Left renal pelvis (tissue), 4 donors: ENCODE measurements around the gene NCAPH2. TPM values are rescaled to one million over a fixed set of nuclear protein-coding genes. Genes with fewer than 3 reads are reported as not detected.

Experiments used
- DNase-seq, 4 donors: peaks; one replicate each; pipeline ENCODE4 v3.0.0-alpha.2; 2013; ENCODE audit warnings: low read depth in 4 of 4, low spot score in 3 of 4
- polyA plus RNA-seq, 4 donors: library from polyadenylated mRNA; unstranded; fragments of 120-200 nt; gene quantifications; one replicate each; pipeline ENCODE4 v1.2.1, GENCODE V29; 2013; ENCODE audit not compliant: insufficient read length in 4 of 4

The NCAPH2 gene
- polyA plus RNA-seq, 4 donors, result 39.7 to 54.3 (median 43.9) TPM

- no peak for DNase-seq
These were observed 37.7 kb downstream of the NCAPH2 start, which contains the start of gene KLHDC7B for GRCh38 chr22:50545522-50546325. Gene KLHDC7B (plus strand): TSS chr22:50545899. CDS start chr22:50546244, 345 bp downstream.

DNA sequence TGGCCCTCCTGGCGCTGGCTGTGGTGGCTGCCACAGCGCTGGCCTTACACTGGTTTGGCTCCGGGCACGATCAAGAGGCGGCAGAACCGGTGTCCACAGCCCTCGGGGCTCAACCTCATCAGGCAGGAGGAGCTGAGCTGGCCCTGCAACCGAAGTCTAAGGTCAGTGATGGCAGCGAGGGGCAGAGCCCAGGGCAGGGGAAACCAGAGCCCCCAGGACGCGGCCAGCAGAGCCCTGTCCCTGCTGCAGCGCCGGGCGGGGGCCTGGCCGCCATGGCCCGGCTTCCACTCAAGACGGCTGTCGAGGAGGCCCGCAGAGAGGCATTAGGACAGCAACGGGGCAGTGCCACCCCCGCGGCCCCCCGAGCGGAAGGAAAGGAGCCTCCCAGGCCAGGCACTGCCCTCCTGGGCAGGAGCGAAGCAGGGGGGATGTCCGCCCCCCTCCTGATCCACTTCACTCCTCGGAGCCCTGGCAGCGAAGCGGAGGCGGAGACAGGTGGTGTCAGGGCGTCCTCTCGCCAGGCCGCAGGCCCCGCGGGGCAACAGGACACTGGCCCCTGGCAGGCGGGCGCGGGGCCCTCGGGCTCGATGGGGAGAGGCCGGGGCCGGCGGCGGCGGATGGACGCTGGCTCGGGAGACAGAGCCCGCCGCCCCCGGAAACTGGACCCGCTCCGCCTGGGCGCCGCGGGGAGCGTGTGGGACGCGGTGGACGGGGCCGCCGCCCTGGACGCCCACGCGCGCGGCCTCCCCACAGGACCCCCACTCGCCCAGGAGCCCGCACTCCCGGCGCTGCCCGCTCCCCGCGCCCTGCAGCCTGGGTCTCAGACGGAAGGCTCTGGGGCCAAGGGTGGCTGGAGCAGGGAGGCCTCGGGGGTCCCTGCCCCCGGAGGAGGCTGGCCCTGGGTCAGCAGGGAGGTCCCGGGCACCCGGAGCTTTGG, 38.6 kb downstream of the NCAPH2 start:
- no peak for DNase-seq

DNA sequence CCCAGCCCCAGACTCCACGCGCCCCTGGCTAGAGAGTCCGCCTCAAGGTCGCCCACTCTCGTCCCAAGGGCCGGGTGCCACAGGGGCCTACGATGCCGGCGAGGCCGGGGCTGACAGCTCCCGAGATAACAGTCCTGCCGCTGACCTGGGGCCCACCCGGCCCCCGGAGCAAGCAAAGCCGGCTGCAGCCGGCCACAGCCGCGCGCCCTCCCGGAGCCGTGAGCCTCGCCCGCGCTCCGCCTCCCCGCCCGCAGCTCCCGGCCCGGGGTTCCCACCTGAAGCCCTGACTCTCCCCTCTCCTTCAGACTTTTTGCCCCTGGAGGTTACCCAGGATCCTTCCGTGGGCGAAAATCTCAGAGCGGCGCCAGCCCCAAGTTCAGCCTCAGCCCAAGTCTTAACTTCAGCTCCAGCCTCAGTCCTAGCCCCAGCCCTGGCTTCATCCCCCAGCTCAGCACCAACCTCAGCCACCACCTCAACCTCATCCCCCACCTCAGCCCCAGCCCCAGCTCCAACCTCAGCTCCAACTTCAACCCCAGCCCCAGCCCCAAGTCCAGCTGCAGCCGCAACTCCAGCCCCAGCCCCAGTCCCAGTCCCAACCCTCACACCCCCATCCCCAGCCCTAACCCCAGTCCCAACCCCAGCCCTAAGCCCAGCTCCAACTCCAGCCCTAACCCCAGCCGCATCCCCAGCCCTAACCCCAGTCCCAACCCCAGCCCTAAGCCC, 39.4 kb downstream of the NCAPH2 start:
- DNase-seq, result no peak

DNA sequence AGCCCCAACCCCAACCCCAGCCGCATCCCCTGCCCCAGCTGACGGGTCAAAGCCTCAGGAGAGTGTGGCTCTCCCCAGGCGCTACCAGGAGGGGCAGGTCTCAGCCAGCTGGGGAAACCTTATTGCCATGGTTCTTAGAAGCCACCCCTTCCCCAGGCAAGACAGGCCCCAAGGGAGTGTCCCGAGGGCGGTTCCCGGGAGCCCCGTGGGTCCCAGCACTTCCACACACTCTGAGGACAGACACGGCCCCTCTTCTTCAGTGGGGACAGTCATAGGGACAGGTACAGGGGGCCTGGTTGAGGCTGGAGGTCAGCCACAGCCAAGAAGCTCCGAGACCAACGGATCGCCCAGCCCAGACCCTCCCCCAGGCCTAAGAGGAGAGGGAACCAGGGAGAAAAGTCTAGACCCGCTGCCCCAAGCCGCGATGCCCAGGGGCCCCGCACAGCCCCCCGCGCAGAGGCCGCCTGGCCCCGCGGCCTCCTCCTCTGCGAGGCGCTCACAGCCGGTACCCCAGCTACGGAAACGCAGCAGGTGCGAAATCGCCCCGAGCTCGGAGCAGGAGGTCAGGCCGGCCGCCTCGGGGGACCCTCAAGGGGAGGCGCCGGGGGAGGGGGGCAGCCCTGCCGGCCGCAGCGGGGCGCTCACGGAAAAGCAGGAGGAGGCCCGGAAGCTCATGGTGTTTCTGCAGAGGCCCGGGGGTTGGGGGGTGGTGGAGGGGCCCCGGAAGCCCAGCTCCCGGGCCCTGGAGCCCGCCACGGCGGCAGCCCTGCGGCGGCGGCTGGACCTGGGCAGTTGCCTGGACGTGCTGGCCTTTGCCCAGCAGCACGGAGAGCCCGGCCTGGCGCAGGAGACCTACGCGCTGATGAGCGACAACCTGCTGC, 40.3 kb downstream of the NCAPH2 start:
- no peak for DNase-seq

DNA sequence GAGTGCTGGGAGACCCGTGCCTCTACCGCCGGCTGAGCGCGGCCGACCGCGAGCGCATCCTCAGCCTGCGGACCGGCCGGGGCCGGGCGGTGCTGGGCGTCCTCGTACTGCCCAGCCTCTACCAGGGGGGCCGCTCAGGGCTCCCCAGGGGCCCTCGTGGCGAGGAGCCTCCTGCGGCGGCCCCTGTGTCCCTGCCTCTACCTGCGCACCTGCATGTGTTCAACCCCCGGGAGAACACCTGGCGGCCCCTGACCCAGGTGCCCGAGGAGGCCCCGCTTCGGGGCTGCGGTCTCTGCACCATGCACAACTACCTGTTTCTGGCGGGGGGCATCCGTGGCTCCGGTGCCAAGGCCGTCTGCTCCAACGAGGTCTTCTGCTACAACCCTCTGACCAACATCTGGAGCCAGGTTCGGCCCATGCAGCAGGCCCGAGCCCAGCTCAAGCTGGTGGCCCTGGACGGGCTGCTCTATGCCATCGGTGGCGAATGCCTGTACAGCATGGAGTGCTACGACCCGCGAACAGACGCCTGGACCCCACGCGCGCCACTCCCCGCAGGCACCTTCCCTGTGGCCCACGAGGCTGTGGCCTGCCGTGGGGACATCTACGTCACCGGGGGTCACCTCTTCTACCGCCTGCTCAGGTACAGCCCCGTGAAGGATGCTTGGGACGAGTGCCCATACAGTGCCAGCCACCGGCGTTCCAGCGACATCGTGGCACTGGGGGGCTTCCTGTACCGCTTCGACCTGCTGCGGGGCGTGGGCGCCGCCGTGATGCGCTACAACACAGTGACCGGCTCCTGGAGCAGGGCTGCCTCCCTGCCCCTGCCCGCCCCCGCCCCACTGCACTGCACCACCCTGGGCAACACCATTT, 41.1 kb downstream of the NCAPH2 start:
- no peak for DNase-seq

- no peak for DNase-seq
These were observed 42.4 kb downstream of the NCAPH2 start for GRCh38 chr22:50550395-50550794.

- no peak for DNase-seq
These were observed 43.2 kb downstream of the NCAPH2 start for GRCh38 chr22:50551160-50551752.

DNA sequence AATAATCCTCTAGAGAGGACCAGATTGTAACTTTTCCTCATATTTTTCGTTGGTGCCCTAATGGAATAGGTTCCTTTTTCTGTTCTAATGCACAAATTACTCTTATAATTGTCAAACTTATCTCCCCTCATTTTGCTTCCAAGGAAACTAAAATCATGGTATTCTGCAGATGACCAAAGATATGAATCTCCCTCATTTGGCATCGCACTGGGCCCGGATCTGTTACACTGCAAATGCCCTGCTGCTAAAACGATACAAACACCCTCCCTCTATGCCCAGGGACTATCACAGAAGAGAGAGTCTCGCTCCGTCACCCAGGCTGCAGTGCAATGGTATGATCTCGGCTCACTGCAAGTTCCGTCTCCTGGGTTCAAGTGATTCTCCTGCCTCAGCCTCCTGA, 45.3 kb downstream of the NCAPH2 start:
- DNase-seq, result no peak

DNA sequence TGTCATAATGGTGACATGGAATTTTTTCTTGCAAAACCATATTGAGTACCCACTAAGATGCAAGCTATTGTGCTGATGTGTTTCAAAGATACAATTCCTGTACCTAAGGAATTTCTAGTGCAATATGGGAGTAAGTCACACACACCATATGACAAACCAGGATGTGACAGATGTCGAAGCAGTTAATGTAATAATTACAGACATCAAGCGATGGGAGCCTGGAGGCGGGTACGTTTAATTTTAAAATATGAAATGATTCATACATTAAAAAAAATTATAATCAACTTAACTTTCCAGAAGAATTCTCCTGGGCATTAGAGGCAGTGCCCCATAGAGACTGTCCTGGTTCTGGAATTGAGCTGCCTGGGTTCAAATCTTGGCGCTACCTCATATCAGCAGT, 48.7 kb downstream of the NCAPH2 start:
- no peak for DNase-seq

- DNase-seq, result no peak
These were observed 52.0 kb downstream of the NCAPH2 start for GRCh38 chr22:50560034-50560433.

GRCh38 chr22:50561401-50562358, 53.7 kb downstream of the NCAPH2 start:
- no peak for DNase-seq

- DNase-seq, result peak; percentile 74 to 89 (median 86)
These were observed 54.7 kb downstream of the NCAPH2 start, which contains the start of gene SYCE3 for GRCh38 chr22:50562523-50563412. Gene SYCE3 (minus strand): TSS chr22:50562919. CDS start chr22:50556405, 6,514 bp downstream.

GRCh38 chr22:50563413-50564160, 55.6 kb downstream of the NCAPH2 start:
- no peak for DNase-seq

DNA sequence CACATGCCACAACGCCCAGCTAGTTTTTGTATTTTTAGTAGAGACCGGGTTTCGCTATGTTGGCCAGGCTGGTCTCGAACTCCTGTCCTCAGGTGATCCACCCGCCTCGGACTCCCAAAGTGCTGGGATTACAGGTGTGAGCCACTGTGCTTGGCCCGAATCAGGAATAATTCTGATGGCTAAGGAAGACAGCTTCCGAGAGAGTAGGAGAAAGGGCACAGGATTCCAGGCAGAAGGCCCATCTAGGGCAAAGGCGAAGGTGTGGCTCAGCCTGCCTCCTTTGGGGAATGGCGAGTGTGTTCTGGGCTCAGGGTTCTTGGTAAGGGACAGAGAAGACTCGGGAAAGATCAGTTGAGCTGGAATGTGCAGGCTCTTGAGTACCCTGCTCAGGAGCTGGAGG, 56.3 kb downstream of the NCAPH2 start:
- DNase-seq, result no peak

GRCh38 chr22:50567721-50568252, 59.8 kb downstream of the NCAPH2 start:
- DNase-seq, result no peak
